RPMI7951 (cell line): ENCODE results near the gene CEPT1. TPM values are rescaled to one million over a fixed set of nuclear protein-coding genes. Genes with fewer than 3 reads are reported as not detected.
"Not testable (repeated sequence)": the region's sequence is repeated elsewhere in the genome, so short reads cannot be mapped to it uniquely, and the experiment has no call there.

Experiments
- DNase-seq: peaks from one replicate; pipeline ENCODE4 v3.0.0-alpha.2; 2012; ENCODE audit warnings: low read depth
- total RNA-seq: library from RNA; depleted of rRNA; stranded (reverse); fragments of >200 nt; shearing (Covaris generic); gene quantifications from 2 replicates; pipeline ENCODE4 v1.2.3, GENCODE V29; 2014; rRNA removed

The CEPT1 gene
- total RNA-seq = 34.4 and 38.7 TPM in 2 replicates

DNA sequence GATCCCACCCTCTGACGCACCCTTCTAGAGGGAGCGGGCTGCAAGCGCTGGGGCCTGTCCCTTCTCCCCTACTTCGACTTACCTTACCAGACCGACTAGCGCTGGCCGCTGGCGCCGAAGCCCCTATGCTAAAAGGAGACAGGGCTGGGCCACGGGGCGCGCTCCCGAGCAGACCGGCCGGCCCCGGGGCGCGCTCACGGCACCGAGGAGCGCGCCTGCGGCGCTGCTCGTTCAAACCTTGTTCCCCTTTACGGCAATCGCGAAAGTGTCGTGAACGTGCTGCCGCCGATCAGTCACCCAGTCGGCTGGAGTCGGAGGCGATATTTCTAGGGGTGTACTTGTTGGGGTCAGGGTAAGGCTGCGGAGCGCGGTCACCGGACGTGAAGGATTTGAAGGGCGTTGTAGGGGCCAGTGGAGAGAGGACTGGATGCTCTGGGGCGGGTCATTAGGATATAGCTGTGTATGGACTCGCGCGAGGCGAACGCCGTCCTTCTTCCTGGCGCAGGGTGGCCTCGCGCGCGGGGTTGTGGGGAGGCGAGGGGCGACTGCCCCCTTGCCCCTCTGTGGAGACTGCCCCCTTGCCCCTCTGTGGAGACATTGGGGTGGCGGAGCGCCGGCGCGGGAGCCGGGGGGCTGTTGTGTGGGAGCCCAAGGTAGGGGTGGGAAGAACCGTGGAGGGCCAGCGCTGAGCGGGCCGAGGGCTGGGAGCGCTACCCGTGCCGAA is at the start of gene CEPT1, which contains the start of gene DRAM2:
TSS of gene CEPT1 (plus strand) at position 268 of the 724 bp plus-strand sequence. CDS start 7,492 bp downstream, outside the sequence.
TSS of gene DRAM2 (minus strand) at position 138 of the 724 bp plus-strand sequence. CDS start 8,539 bp downstream, outside the sequence.
- DNase-seq = peak; percentile 96

DNA sequence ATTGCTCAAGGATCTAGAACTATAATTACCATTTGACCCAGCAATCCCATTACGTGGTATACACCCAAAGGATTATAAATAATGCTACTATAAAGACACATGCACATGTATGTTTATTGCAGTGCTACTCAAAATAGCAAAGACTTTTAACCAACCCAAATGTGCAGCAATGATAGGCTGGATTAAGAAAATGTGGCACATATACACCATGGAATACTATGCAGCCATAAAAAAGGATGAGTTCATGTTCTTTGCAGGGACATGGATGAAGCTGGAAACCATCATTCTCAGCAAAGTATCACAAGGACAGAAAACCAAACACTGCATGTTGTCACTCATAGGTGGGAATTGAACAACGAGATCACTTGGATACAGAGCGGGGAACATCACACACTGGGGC is 44.6 kb upstream of the CEPT1 start:
- not testable (repeated sequence) for DNase-seq

DNA sequence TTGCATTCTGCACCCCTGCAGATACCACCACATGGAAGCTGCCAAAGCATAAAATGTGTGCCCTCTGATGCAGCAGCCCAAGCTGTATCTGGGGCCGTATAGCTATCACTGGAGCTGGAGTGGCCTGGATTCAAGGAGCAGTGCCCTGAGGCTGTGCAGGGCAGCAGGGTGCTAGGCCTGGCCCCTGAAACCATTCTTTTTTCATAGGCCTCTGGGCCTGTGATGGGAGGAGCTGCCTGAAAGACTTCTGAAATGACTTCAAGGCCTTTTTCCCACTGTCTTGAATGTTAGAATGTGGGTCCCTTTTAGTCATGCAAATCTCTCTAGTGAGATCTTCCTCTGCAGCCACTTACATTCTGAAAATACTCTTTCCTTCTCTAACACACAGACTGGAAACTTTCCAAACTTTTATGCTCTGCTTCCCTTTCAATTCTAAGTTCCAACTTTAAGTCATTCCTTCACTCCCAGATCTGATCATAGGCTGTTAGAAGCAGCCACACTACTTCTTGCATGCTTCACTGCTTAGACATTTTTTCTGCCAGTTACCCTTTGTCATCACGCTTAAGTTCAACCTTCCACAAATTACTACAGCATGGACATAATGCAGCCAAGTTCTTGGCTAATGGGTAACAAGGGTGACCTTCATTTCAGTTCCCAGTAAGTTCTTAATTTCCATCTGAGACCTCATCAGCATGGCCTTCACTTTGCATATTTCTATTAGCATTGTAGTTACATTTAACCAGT is 42.5 kb upstream of the CEPT1 start:
- no peak for DNase-seq

DNA sequence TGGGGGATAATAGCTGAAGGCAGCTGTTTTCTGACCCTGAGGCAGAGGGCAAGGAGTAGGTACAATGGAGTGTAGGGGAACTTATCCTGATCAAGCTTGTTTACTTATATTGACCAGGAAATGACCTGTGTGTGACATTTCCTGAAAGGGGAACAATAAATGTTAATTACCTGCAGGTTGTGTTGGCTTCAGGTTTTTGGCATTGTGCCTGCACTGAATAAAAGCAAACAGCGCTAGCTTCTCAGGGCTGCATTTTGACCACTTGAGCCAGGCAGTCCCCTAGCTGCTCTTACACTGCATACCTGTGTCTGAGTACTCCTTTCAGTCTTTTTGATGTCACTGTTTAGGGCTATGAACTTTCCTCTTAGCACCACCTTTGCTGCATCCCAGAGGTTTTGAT is 40.7 kb upstream of the CEPT1 start:
- no peak for DNase-seq

DNA sequence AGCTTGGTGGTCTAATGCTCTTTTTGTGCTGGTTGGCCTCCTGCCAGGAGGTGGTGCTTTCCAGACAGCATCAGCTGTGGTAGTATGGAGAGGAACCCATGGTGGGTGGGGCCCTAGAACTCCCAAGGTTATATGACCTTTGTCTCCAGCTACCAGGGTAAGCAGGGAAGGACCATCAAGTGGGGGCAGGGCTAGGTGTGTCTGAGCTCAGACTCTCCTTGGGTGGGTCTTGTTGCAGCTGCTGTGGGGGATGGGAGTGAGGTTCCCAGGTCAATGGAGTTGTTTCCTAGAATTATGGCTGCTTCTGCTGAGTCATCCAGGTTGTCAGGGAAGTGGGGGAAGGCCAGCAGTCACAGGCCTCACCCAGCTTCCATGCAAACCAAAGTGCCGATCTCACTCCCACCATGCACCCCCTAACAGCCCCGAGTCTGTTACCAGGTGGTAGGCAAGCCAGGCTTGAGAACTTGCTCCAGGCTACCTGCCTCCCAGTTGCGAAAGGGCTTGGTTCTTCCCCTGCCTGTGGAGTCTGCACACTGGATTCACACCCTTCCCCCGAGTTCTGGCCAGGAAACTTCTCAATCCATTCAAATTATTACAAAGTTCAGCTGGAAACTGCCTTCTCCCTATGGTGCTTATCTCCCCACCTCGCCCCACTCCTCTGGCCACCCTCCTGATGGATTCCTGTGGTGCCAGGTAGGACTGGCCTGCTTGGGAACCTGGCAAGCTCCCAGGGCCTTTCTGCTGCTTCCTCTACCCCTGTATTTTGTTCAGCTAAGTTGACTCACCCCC is 38.0 kb upstream of the CEPT1 start:
- DNase-seq = no peak

DNA sequence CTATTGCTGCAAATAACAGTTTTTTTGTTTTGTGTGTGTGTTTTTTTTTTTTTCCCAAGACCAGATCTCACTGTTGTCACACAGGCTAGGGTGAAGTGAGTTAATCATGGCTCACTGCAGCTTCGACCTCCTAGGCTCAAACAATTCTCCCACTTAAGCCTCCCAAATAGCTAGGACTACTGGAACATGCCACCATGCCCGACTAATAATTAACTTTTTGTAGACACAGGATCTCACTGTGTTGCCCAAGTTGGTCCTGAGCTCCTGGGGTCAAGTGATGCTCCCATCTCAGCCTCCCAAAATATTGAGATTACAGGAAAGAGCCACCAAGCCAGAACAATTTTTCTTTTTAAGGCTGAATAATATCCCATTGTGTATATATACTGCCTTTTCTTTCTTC is 35.0 kb upstream of the CEPT1 start:
- DNase-seq = no peak

DNA sequence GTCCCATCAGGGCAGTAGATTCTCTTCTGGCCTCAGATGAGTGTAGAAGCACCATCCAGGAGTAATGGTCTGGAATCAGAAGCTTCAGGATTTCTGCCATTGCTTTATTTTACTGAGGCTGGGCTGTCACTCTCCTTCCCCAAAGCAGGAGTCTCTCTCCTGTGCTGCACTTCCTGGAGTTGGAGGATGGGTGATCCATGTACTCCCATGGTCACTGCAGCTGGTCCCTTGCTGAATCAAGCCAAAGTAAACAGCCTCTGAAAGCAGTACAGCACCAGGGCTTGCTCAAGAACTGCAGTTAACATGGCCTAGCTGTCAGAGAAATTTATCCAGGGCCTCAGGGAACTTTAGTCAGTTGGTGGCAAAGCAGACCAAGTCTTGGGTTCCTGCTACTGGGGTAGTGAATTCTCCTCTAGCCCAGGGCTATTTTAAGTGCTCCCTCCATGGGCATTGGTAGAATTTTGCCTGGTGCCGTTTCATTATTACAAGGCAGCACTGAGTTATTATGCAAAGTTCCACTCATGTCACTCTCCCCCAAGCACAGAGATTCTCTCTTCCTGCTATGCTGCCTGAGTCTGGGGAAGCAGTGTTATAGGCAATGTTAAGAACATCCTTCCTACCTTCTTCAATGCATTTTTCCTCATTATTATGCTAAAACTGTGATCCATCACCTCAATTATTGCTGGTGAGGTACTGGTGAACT is 29.7 kb upstream of the CEPT1 start:
- DNase-seq = peak; percentile 38

DNA sequence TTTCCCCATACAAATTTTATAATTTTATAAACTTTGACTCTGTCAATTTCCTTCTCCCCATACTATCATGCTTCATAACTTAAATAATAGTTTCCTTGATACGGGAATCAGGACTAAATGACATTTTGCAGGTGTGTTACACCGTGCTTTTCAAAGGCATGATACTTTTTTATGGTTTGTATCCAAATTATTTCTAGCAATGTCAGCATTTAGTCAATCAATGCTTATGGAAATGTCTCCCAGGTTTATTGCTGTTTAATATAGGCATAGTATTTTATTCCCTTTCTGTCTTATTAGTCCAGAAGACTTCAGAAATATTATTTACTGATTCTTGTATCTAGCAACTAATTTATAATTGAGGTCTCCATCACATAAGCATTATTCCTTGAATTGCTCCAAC is 23.5 kb upstream of the CEPT1 start:
- DNase-seq = no peak

DNA sequence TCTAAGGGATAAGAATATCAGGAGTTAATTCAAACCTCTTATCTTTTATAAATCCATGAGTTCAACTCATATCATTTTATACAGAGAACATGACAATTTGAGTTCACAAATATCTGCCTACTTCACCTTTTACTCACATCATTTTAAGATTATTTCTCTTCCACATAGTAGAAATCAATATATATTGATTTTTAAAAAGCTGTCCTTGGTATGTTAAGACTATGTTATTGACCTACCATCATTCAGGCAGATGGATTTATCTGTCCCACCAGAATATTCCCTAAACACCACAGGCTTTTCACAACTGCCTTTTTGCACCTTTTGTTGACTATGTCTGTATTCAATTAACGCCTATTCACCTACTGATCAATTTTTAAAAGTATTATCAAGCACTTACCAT is 13.7 kb upstream of the CEPT1 start:
- DNase-seq = no peak

DNA sequence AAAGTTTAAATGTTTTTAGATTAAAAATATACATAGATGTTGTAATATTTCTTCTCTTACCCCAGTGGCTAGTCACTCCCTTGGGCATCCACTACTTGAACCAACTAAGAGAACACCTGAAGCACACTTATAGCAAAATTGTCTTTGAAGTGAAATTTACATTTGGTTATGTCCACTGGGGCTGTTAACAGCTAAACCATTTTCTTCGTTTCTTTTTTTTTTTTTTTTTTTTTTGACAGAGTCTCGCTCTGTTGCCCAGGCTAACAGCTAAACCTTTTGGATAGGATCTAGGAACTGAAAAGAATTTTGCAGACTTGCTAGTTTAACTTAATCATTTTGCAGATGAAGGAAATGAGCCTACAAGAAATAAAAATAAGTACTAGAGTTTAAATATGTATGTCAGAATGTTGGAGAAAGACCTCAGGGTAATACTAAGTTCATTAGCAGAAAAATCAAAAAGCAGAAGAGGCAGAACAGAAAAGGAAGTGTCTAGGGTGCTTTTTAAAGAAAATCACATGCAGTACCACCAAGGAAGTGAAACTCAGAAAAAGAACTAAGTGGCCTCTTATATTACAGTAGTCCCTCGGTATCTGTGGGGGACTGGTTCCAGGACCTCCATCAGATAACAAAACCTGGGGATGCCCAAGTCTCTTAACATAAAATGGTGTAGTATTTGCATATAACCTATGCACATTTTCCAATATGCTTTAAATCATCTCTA is 11.9 kb upstream of the CEPT1 start:
- no peak for DNase-seq

DNA sequence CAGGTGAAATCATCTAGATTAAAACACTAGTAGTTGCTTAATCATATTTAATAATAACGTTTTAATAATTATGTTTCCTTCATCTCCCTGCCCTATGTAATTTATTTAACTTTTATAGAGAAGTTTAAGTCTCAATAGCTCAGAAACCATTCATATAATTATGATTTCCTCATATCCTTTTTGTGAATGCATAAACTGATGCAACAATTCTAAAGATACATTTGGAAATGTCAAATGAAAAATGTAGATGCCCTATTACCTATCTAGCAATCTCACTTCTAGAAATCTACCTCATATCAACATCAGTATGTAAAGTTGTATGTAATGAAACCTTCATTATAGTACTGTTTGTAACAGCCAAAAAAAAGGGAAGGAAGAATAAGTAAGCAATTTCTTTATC is 10.6 kb upstream of the CEPT1 start:
- DNase-seq = no peak

DNA sequence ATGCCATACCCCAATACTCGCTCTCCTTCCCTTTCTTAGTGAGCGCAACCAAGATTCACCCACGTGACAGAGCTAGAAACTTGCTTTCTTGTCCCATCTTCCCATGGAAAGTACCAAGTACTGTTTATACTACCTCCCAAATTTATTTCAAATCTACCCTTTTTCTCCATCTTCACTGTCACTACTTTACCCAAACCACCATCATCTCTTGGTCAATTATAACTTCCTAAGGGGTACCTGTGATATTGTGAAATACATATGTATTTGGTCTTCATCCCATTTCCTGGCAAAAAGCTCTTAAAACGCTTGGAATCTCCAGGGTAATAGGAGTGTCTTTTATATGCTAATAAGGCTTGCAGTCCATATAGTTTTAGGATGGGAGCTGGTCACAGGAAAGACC is 8.3 kb upstream of the CEPT1 start:
- DNase-seq = no peak

DNA sequence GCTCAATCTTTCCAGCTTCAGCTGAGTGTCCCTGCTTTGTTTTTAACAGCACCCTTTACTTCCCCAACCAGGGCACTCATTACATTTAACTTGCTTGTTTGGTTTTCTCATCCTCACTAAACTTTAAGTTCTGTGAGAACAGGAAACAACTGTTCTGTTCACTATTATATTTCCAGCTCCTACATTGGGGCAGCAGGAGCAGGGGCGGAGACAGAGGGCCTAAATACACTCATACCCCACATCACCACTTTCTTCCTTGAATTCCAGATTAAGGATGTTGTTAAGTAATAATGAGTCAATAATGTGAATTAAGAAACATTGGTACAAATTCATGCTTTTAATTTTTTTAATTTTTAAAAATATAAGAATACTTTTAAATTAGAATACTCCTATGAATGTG is 6.2 kb upstream of the CEPT1 start:
- DNase-seq = no peak

DNA sequence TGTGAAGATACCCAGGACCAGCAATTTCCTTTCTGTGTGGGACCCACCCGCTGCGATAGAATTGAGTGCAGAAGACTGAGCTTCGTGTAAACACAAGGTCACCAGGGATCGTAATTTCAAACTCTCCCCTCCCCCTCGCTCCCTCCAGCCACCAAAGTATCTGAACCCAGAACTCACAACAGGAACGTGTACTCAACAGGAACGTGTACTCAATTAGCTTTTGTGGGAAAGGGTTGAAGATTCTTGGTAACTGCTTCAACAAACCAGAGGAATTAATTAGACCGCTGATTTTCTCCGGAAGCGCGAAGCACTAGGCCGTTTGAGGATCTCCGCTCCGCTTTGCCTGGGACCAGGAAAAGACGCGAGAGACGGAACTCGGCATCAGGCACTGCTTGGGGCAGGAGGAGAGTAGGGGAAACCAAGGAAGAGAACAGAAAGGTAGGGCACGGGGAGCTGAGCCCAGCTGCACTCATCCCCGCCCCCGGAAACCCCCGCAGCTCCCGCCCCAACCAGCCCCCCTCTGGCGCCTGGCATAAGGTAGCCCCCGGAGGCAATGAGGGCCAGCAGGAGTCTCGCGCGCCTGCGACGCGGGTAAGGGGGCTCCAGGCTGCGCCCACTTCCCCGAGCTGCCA is 583 bp upstream of the CEPT1 start:
- peak; percentile 62 for DNase-seq

DNA sequence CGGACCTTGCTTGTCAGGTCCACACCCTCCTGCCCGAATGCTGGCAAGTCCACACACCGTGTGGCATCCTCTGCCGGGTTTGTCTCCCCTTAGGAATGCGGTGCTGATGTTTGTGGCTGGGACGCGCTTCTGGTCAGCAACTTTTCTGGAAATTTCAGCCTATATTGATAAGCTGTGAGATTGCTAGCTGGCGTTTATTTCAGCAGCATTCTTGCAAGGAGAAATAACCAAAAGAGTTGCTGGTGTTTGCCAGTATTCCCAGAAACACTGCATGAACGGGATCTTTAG is 601 bp downstream of the CEPT1 start:
- DNase-seq = peak; percentile 70

DNA sequence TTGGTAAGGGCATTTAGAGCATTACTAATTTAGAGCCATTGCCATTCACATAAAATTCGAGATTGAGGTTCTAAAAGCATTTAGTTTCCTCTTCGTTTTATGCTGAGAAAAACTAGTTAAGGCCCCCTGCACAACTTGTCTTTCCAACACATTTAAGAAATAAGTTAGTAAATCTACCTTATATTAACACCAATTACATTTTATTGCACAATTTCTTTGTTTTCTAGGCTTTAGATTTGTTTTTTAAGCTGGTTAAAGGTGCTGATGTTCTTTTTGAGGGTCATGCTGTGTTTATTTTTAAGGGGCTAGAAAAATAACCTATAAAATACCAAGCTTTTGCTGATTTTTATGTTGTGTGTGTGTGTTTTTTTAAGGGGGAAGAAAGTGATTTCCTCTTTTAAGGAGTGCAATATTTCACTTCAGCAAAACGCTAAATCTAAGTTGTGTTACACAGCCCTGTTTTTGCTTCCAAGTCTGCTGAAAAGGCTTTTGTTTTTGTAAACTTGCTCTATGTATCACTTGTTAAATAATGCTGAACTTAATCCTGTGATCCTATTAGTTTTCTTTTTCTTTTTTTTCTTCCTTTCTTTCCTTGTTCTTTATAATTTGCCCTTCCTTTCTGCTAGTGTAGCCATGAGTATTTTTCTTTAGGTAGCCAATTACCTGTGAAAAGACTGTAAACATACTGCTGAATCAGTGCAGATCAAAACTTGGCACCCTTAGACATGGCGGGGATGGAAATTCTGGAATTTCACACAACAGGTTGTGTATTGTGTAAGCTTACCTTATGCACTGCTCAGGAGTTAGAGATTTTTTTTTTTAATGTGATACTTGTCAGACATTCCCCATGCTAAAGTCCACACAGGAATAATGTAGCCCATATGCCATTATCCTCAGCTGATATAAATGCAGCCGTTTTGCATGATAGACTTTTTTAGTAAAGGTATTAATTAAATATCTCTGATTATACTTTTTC is 1.5 kb downstream of the CEPT1 start:
- DNase-seq = no peak

DNA sequence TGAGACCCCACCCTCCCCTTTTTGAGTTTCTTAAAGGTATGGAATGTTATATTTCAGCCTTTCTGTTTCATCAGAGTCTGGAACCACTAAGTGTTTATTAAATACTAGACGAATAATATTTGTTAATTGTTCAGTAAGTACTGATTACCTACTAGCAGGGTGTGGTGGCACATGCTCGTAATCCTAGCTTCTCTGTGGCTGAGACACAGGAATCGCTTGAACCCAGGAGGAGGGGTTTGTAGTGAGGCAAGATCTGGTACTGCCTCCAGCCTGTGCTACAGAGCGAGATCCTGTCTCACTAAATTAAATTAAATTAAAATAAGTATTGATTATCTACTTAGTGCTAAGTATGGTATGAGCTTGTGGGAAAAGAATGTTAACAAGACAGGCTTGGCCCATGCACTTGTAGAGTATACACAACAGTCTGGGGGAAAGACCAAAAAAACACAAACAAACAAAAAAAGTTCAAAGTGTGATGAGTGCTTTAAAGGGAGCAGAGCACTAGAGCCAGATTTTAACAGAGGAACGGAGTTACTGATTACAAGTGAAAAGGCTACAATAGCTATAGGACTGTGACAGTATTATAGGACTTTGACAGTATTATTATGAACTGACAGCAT is 2.4 kb downstream of the CEPT1 start:
- DNase-seq = no peak

DNA sequence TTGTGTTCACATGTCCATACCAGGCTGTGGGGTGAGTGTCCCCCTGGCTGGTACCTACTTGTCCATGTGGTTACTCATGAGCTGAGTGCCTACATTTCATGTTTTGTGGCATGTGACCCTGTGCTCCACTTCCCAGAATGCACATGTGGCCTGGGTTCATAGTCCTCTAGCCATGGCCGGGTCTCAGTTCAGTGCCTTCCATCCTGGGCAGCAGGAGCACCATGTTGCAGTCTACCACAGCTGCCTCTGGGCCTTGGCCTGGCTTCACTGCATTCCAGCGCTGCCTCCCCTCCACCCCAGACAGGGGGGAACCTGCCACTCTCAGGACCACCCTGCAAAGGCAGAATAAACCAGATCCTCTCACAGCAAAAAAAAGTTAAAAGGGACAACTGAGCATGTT is 5.5 kb downstream of the CEPT1 start:
- no peak for DNase-seq
